SH-SY5Y (cell line): ENCODE data around the gene AGXT.

Experiments
- GATA2 ChIP-seq: IDR thresholded peaks from 2 replicates; pipeline ENCODE4 v1.6.1; 2011; ENCODE audit warnings: mild to moderate bottlenecking, low read depth, low read length
- GATA3 ChIP-seq: IDR thresholded peaks from 2 replicates; pipeline ENCODE4 v1.6.1; 2011; ENCODE audit warnings: low read depth, mild to moderate bottlenecking, low read length, moderate library complexity

GRCh38 chr2:240887631-240888030 lies 19.0 kb downstream of the AGXT start:
- no peak for TF ChIP-seq GATA3
- TF ChIP-seq GATA2, result no peak
